ENCODE data around the gene SMIM45.
A peak's percentile ranks its signal among the peaks of the same experiment; 100 is the strongest.

Gene SMIM45

DNA sequence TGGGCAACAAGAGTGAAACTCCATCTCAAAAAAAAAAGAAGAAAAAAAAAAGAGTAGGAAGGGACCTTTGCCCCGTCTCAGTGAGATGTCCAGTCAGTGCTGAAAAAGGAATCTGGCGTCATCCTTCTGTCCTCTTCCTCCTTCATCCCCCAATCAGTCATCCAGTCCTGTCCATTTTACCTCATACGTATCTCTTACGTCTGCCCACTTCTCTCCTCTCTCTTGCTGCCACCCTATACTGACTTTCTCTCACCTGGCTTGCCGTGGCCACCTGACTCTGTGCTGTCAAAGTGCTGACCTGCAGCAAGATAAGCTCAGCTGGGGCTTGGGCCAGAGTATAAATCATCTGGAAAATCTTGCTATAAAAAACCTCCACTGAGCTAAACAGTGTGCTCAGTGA, 30.9 kb downstream of the SMIM45 start:
- no peak for DNase-seq (ENCODE audit: low spot score in 2 of 2)
- H3K4me3 ChIP-seq, result no peak overlapping the region
- no peaks in the 10 kb centered on the region for H3K27me3 ChIP-seq
- H3K36me3 ChIP-seq, result no peaks in the 10 kb centered on the region
- peak overlapping the region in 1 of 2 donors; percentile 56 for H3K27ac ChIP-seq
- intact Hi-C loops (cut with DNase I; ENCODE audit: low total_unique reads), result no loop called here
- peaks cover 0 to 4% of the 10 kb centered on the region in 2 donors for H3K4me1 ChIP-seq
- no peaks in the 10 kb centered on the region for H3K9me3 ChIP-seq
- no peak for TF ChIP-seq POLR2AphosphoS5 (IDR thresholded peaks at IDR 0.05)
- TF ChIP-seq, protein P1, sequence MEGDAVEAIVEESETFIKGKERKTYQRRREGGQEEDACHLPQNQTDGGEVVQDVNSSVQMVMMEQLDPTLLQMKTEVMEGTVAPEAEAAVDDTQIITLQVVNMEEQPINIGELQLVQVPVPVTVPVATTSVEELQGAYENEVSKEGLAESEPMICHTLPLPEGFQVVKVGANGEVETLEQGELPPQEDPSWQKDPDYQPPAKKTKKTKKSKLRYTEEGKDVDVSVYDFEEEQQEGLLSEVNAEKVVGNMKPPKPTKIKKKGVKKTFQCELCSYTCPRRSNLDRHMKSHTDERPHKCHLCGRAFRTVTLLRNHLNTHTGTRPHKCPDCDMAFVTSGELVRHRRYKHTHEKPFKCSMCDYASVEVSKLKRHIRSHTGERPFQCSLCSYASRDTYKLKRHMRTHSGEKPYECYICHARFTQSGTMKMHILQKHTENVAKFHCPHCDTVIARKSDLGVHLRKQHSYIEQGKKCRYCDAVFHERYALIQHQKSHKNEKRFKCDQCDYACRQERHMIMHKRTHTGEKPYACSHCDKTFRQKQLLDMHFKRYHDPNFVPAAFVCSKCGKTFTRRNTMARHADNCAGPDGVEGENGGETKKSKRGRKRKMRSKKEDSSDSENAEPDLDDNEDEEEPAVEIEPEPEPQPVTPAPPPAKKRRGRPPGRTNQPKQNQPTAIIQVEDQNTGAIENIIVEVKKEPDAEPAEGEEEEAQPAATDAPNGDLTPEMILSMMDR (IDR thresholded peaks at IDR 0.05), result no peak

DNA sequence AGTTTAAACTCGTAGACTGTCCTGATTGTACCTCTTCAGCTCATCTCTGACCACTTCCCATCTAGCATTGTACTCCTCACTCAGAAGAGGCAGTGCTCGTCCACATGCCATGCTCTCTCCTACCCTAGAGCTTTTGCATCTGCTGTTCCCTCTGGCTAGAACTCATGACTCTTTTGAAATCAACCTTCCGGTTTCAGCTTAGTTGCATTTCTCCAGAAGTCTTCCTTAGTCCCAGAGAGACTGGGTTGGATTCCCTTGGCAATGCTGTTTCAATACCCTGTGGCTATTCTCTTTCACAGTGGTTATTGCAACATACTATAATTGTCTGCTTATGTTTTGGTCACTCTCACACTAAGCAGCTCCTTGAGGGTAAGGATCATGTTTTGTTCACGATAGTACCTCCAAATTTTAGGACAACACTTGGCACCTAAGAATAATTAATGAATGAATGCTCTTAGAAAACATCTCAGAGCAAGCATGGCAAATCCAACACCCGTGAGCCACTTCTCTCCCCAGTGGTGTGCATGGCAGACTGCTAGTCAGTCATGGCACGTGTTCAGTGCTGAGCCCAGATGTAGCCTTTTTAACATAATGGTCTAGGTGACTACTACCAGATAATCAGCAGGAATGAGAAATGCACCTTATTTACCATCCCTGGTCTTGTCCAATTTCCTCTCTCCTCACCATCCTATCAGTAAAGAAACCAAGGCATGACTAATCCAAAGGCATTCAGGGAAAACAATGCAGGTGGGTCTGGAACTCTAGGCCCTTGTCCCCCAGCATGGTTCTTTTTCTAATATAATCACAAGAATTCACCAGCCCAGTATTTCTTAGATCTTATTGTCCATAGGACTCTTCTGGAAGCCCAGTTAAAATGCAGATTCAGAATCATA, 31.8 kb downstream of the SMIM45 start:
- no peak for DNase-seq (ENCODE audit: low spot score in 2 of 2)
- intact Hi-C loops (cut with DNase I; ENCODE audit: low total_unique reads), result no loop called here
- H3K4me1 ChIP-seq, result peaks cover 0 to 4% of the 10 kb centered on the region in 2 donors
- H3K4me3 ChIP-seq, result no peak overlapping the region
- H3K36me3 ChIP-seq, result no peaks in the 10 kb centered on the region
- no peaks in the 10 kb centered on the region for H3K9me3 ChIP-seq
- TF ChIP-seq POLR2A (IDR thresholded peaks at IDR 0.05), result no peak
- TF ChIP-seq, protein P1 (IDR thresholded peaks at IDR 0.05), result no peak
- TF ChIP-seq POLR2AphosphoS5 (IDR thresholded peaks at IDR 0.05), result no peak
- H3K27me3 ChIP-seq, result no peaks in the 10 kb centered on the region
- peak overlapping the region in 1 of 2 donors; percentile 56 for H3K27ac ChIP-seq

DNA sequence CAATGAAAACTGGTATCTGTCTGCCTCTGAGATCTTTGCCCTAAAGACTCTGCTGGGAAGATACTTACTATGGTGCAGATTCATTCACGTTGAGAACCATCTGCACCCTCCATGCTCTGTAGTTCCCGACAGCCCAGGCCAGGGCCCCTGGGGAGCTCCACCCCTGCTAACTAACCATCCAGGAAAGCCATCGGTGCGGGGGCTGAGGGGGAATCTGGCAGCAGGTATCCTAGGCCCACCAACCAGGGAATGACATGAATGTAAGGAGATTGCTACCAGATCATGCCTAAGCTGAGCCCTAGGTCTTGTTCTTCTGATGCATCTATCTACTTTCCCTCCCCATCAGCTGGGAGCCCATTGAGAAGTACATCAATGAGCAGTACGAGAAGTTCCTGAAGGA, 35.3 kb downstream of the SMIM45 start:
- Histone ChIP-seq H3K4me3 (no peak overlapping the region), H3K27ac (no peak overlapping the region), H3K4me1 (peaks cover 0 to 4% of the 10 kb centered on the region in 2 donors), H3K36me3 (no peaks in the 10 kb centered on the region), H3K9me3 (no peaks in the 10 kb centered on the region), H3K27me3 (no peaks in the 10 kb centered on the region)
- TF ChIP-seq, protein P1 (IDR thresholded peaks at IDR 0.05), result no peak
- TF ChIP-seq POLR2AphosphoS5 (IDR thresholded peaks at IDR 0.05) (no peak), POLR2A (IDR thresholded peaks at IDR 0.05) (no peak)
- intact Hi-C loops (cut with DNase I; ENCODE audit: low total_unique reads), result no loop called here
- DNase-seq (ENCODE audit: low spot score in 2 of 2), result no peak

DNA sequence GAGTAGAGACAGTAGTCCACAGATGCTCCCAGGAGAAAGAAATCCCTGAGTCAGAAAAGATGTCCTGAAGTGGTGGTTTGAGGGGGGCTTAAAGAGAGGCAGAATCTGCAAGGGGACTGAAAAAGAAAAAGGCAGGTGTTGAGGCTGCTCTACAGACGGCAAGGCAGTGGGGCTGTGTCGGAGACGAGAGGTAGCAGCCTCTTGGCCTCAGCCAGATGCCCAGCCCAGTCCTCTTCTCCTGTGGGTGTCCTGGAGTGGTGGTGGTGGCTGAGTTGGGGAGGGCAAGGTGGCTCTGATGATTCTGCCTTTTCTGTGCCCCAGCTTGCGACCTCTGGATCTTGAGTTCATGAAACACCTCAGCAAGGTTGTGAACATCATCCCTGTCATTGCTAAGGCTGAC, 37.3 kb downstream of the SMIM45 start:
- Histone ChIP-seq H3K4me3 (no peak overlapping the region), H3K36me3 (no peaks in the 10 kb centered on the region), H3K27ac (no peak overlapping the region), H3K9me3 (no peaks in the 10 kb centered on the region), H3K4me1 (no peaks in the 10 kb centered on the region), H3K27me3 (no peaks in the 10 kb centered on the region)
- no peak for TF ChIP-seq POLR2A (IDR thresholded peaks at IDR 0.05)
- TF ChIP-seq POLR2AphosphoS5 (IDR thresholded peaks at IDR 0.05), result no peak
- TF ChIP-seq, protein P1 (IDR thresholded peaks at IDR 0.05), result no peak
- no peak for DNase-seq (ENCODE audit: low spot score in 2 of 2)
- intact Hi-C loops (cut with DNase I; ENCODE audit: low total_unique reads), result no loop called here

DNA sequence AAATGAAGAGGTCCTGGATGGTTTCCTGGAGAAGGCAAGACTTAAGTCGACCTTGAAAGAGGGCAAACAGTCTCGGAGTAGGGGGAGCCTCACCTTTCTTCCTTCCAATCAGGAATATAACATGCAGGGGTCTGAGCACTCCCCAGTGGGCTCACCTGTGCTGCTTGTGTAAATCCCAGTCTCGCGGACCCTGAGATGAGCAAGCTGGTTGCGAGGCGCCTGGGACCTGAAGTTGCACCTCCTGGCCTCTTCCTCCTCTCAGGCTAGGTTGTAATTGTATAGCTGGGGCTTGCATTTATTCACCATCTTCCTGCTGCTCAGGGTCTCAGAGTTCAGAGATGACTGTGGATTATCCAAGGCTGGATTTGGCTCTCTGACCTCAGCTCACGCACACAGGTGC, 39.2 kb downstream of the SMIM45 start:
- intact Hi-C loops (cut with DNase I; ENCODE audit: low total_unique reads), result no loop called here
- DNase-seq (ENCODE audit: low spot score in 2 of 2), result peak in 1 of 2 donors; percentile 10
- Histone ChIP-seq H3K4me3 (no peak overlapping the region), H3K27ac (no peak overlapping the region), H3K4me1 (no peaks in the 10 kb centered on the region), H3K36me3 (no peaks in the 10 kb centered on the region), H3K27me3 (no peaks in the 10 kb centered on the region), H3K9me3 (no peaks in the 10 kb centered on the region)
- TF ChIP-seq, protein P1 (IDR thresholded peaks at IDR 0.05), result no peak
- TF ChIP-seq POLR2AphosphoS5 (IDR thresholded peaks at IDR 0.05), result no peak
- no peak for TF ChIP-seq POLR2A (IDR thresholded peaks at IDR 0.05)

Measured in breast epithelium (tissue), 4 donors.